Measurements from ENCODE around the gene LIN9. TPM values are rescaled to one million over a fixed set of nuclear protein-coding genes. Genes with fewer than 3 reads are reported as not detected.
A peak's percentile ranks its signal among the peaks of the same experiment; 100 is the strongest.

Gene LIN9
- total and polyA plus RNA-seq, 4 experiments from 2014 or later = 2.8 to 5.5 (median 4.4) TPM

GRCh38 chr1:226292874-226293552 lies 16.0 kb downstream of the LIN9 start:
- Histone ChIP-seq H3K4me3 (ENCODE audit: low read length in 2 of 2) (no peak overlapping the region), H3K27ac (ENCODE audit: low read depth, low read length) (no peak overlapping the region), H3K27me3 (ENCODE audit: insufficient read depth, low read length) (no peaks in the 10 kb centered on the region), H3K4me1 (ENCODE audit: insufficient read depth, low read length) (no peaks in the 10 kb centered on the region), H3K9me3 (ENCODE audit: control insufficient read depth in 1 of 2, low read length in 2 of 2) (no peaks in the 10 kb centered on the region), H3K36me3 (ENCODE audit: insufficient read depth, low read length) (no peaks in the 10 kb centered on the region)
- POLR2A ChIA-PET (ENCODE audit: partially characterized antibody) = no interaction called here
- CTCF ChIA-PET (ENCODE audit: partially characterized antibody) = no interaction called here
- Mint-ChIP-seq H3K36me3 (peaks cover 20 to 29% of the 10 kb centered on the region in 2 donors), H3K9me3 (no peaks in the 10 kb centered on the region), H3K4me1 (no peaks in the 10 kb centered on the region), H3K27me3 (no peaks in the 10 kb centered on the region), H3K27ac (peak overlapping the region in 1 of 7 donors; percentile 2), H3K4me3 (no peak overlapping the region)
- DNase-seq = no peak
- intact Hi-C loops (cut with micrococcal nuclease) = no loop called here

GRCh38 chr1:226287587-226287986 lies 21.4 kb downstream of the LIN9 start:
- no peak overlapping the region for H3K27ac ChIP-seq (ENCODE audit: low read depth, low read length)
- intact Hi-C loops (cut with micrococcal nuclease) = no loop called here
- H3K4me3 Mint-ChIP-seq = no peak overlapping the region
- CTCF ChIA-PET (ENCODE audit: partially characterized antibody) = no interaction called here
- POLR2A ChIA-PET (ENCODE audit: partially characterized antibody) = no interaction called here
- no peaks in the 10 kb centered on the region for H3K9me3 ChIP-seq (ENCODE audit: control insufficient read depth in 1 of 2, low read length in 2 of 2)
- no peaks in the 10 kb centered on the region for H3K9me3 Mint-ChIP-seq
- H3K4me3 ChIP-seq (ENCODE audit: low read length in 2 of 2) = no peak overlapping the region
- peaks cover 9 to 17% of the 10 kb centered on the region in 2 donors for H3K36me3 Mint-ChIP-seq
- no peaks in the 10 kb centered on the region for H3K36me3 ChIP-seq (ENCODE audit: insufficient read depth, low read length)
- H3K27me3 ChIP-seq (ENCODE audit: insufficient read depth, low read length) = no peaks in the 10 kb centered on the region
- no peak for DNase-seq
- H3K4me1 ChIP-seq (ENCODE audit: insufficient read depth, low read length) = no peaks in the 10 kb centered on the region
- no peak overlapping the region for H3K27ac Mint-ChIP-seq
- no peaks in the 10 kb centered on the region for H3K27me3 Mint-ChIP-seq
- H3K4me1 Mint-ChIP-seq = no peaks in the 10 kb centered on the region

GRCh38 chr1:226281058-226281457 lies 27.9 kb downstream of the LIN9 start:
- Mint-ChIP-seq H3K4me1 (no peaks in the 10 kb centered on the region), H3K27me3 (no peaks in the 10 kb centered on the region), H3K4me3 (no peak overlapping the region), H3K36me3 (peaks cover 12 to 16% of the 10 kb centered on the region in 2 donors), H3K9me3 (no peaks in the 10 kb centered on the region), H3K27ac (no peak overlapping the region)
- no peaks in the 10 kb centered on the region for H3K9me3 ChIP-seq (ENCODE audit: control insufficient read depth in 1 of 2, low read length in 2 of 2)
- ChIA-PET POLR2A (ENCODE audit: partially characterized antibody) (no interaction called here), CTCF (ENCODE audit: partially characterized antibody) (no interaction called here)
- H3K27ac ChIP-seq (ENCODE audit: low read depth, low read length) = no peak overlapping the region
- H3K27me3 ChIP-seq (ENCODE audit: insufficient read depth, low read length) = no peaks in the 10 kb centered on the region
- intact Hi-C loops (cut with micrococcal nuclease) = no loop called here
- no peaks in the 10 kb centered on the region for H3K36me3 ChIP-seq (ENCODE audit: insufficient read depth, low read length)
- no peaks in the 10 kb centered on the region for H3K4me1 ChIP-seq (ENCODE audit: insufficient read depth, low read length)
- no peak for DNase-seq
- H3K4me3 ChIP-seq (ENCODE audit: low read length in 2 of 2) = no peak overlapping the region

- H3K36me3 Mint-ChIP-seq = peaks cover 10 to 15% of the 10 kb centered on the region in 2 donors
- H3K27me3 ChIP-seq (ENCODE audit: insufficient read depth, low read length) = no peaks in the 10 kb centered on the region
- no peaks in the 10 kb centered on the region for H3K4me1 Mint-ChIP-seq
- no peak for DNase-seq
- no peaks in the 10 kb centered on the region for H3K27me3 Mint-ChIP-seq
- no peaks in the 10 kb centered on the region for H3K9me3 ChIP-seq (ENCODE audit: control insufficient read depth in 1 of 2, low read length in 2 of 2)
- H3K4me3 ChIP-seq (ENCODE audit: low read length in 2 of 2) = no peak overlapping the region
- H3K36me3 ChIP-seq (ENCODE audit: insufficient read depth, low read length) = no peaks in the 10 kb centered on the region
- H3K27ac ChIP-seq (ENCODE audit: low read depth, low read length) = no peak overlapping the region
- no peaks in the 10 kb centered on the region for H3K4me1 ChIP-seq (ENCODE audit: insufficient read depth, low read length)
- ChIA-PET CTCF (ENCODE audit: partially characterized antibody) (interaction anchor here (0.7 to 0.8 kb wide), 2 partner anchors 15 to 154 kb away, joined by 3 read pairs; no protein-coding TSS in a partner anchor), POLR2A (ENCODE audit: partially characterized antibody) (no interaction called here)
- no peaks in the 10 kb centered on the region for H3K9me3 Mint-ChIP-seq
- intact Hi-C loops (cut with micrococcal nuclease) = no loop called here
- H3K4me3 Mint-ChIP-seq = no peak overlapping the region
- H3K27ac Mint-ChIP-seq = no peak overlapping the region
Measured at GRCh38 chr1:226279498-226279897, 29.5 kb downstream of the LIN9 start.

- Mint-ChIP-seq H3K27ac (no peak overlapping the region), H3K27me3 (no peaks in the 10 kb centered on the region), H3K36me3 (peaks cover 8 to 15% of the 10 kb centered on the region in 2 donors), H3K4me3 (no peak overlapping the region), H3K4me1 (no peaks in the 10 kb centered on the region), H3K9me3 (no peaks in the 10 kb centered on the region)
- Histone ChIP-seq H3K4me1 (ENCODE audit: insufficient read depth, low read length) (no peaks in the 10 kb centered on the region), H3K27ac (ENCODE audit: low read depth, low read length) (no peak overlapping the region), H3K9me3 (ENCODE audit: control insufficient read depth in 1 of 2, low read length in 2 of 2) (no peaks in the 10 kb centered on the region), H3K36me3 (ENCODE audit: insufficient read depth, low read length) (no peaks in the 10 kb centered on the region), H3K4me3 (ENCODE audit: low read length in 2 of 2) (no peak overlapping the region), H3K27me3 (ENCODE audit: insufficient read depth, low read length) (no peaks in the 10 kb centered on the region)
- intact Hi-C loops (cut with micrococcal nuclease) = no loop called here
- no peak for DNase-seq
- ChIA-PET CTCF (ENCODE audit: partially characterized antibody) (no interaction called here), POLR2A (ENCODE audit: partially characterized antibody) (no interaction called here)
Measured at GRCh38 chr1:226277897-226278296, 31.1 kb downstream of the LIN9 start.

- Mint-ChIP-seq H3K27ac (no peak overlapping the region), H3K27me3 (no peaks in the 10 kb centered on the region), H3K9me3 (no peaks in the 10 kb centered on the region), H3K36me3 (peaks cover 2 to 15% of the 10 kb centered on the region in 2 donors), H3K4me1 (no peaks in the 10 kb centered on the region), H3K4me3 (no peak overlapping the region)
- Histone ChIP-seq H3K4me1 (ENCODE audit: insufficient read depth, low read length) (no peaks in the 10 kb centered on the region), H3K9me3 (ENCODE audit: control insufficient read depth in 1 of 2, low read length in 2 of 2) (no peaks in the 10 kb centered on the region), H3K4me3 (ENCODE audit: low read length in 2 of 2) (no peak overlapping the region), H3K36me3 (ENCODE audit: insufficient read depth, low read length) (no peaks in the 10 kb centered on the region), H3K27ac (ENCODE audit: low read depth, low read length) (no peak overlapping the region), H3K27me3 (ENCODE audit: insufficient read depth, low read length) (no peaks in the 10 kb centered on the region)
- intact Hi-C loops (cut with micrococcal nuclease) = no loop called here
- no peak for DNase-seq
- POLR2A ChIA-PET (ENCODE audit: partially characterized antibody) = interaction anchor here (0.6 kb wide), 1 partner anchor 305 kb away, joined by 3 read pairs; no protein-coding TSS in a partner anchor
- CTCF ChIA-PET (ENCODE audit: partially characterized antibody) = no interaction called here
Measured at GRCh38 chr1:226276987-226277386, 32.0 kb downstream of the LIN9 start.

- no peaks in the 10 kb centered on the region for H3K27me3 Mint-ChIP-seq
- Histone ChIP-seq H3K27ac (ENCODE audit: low read depth, low read length) (no peak overlapping the region), H3K36me3 (ENCODE audit: insufficient read depth, low read length) (no peaks in the 10 kb centered on the region), H3K4me3 (ENCODE audit: low read length in 2 of 2) (no peak overlapping the region), H3K27me3 (ENCODE audit: insufficient read depth, low read length) (no peaks in the 10 kb centered on the region), H3K4me1 (ENCODE audit: insufficient read depth, low read length) (no peaks in the 10 kb centered on the region), H3K9me3 (ENCODE audit: control insufficient read depth in 1 of 2, low read length in 2 of 2) (no peaks in the 10 kb centered on the region)
- POLR2A ChIA-PET (ENCODE audit: partially characterized antibody) = no interaction called here
- CTCF ChIA-PET (ENCODE audit: partially characterized antibody) = no interaction called here
- intact Hi-C loops (cut with micrococcal nuclease) = no loop called here
- H3K4me3 Mint-ChIP-seq = no peak overlapping the region
- H3K27ac Mint-ChIP-seq = no peak overlapping the region
- H3K4me1 Mint-ChIP-seq = no peaks in the 10 kb centered on the region
- DNase-seq = no peak
- no peaks in the 10 kb centered on the region for H3K9me3 Mint-ChIP-seq
- peaks cover 2 to 15% of the 10 kb centered on the region in 2 donors for H3K36me3 Mint-ChIP-seq
Measured at GRCh38 chr1:226276077-226276682, 32.8 kb downstream of the LIN9 start.

All from CD4-positive, alpha-beta memory T cell (primary cell).